Spleen (tissue), 13 donors: ENCODE data around the gene FAT1. TPM values are rescaled to one million over a fixed set of nuclear protein-coding genes. Genes with fewer than 3 reads are reported as not detected.

ENCODE experiments used
- DNase-seq: peaks from one replicate; pipeline ENCODE4 v3.0.0-alpha.2; 2020
- H3K27ac ChIP-seq, 8 donors: fragments of 200-600 bp; sonication (generic) in 7 of 8; 1 replicate in 4 of 8; 2 replicates in 4 of 8; pipeline versions ENCODE4 v1.5.0 to v1.8.0; 2016 to 2021; ENCODE audit warnings: inconsistent platforms in 4 of 8, mild to moderate bottlenecking in 4 of 8, moderate library complexity in 1 of 8
- H3K27me3 ChIP-seq, 7 donors: fragments of 200-600 bp; sonication (generic) in 6 of 7; replicated peaks in 1 of 7; 1 replicate in 4 of 7; 2 replicates in 3 of 7; pipeline versions ENCODE4 v1.5.0 to v1.8.0; 2016 to 2021; ENCODE audit warnings: inconsistent platforms in 3 of 7, mild to moderate bottlenecking in 1 of 7
- H3K36me3 ChIP-seq, 6 donors: fragments of 200-600 bp; sonication (generic) in 5 of 6; 1 replicate in 4 of 6; 2 replicates in 2 of 6; pipeline versions ENCODE4 v1.5.0 to v1.8.0; 2016 to 2021; ENCODE audit warnings: inconsistent platforms in 2 of 6
- H3K4me1 ChIP-seq, 6 donors: fragments of 200-600 bp; sonication (generic) in 5 of 6; 1 replicate in 3 of 6; 2 replicates in 3 of 6; pipeline versions ENCODE4 v1.5.0 to v1.8.0; 2016 to 2021; ENCODE audit warnings: inconsistent platforms in 3 of 6
- H3K4me3 ChIP-seq, 8 donors: fragments of 200-600 bp; sonication (generic) in 7 of 8; 1 replicate in 4 of 8; 2 replicates in 4 of 8; pipeline versions ENCODE4 v1.5.0 to v1.8.0; 2016 to 2021; ENCODE audit warnings: inconsistent platforms in 4 of 8, mild to moderate bottlenecking in 4 of 8, moderate library complexity in 2 of 8
- H3K9me3 ChIP-seq, 8 donors: fragments of 200-600 bp; sonication (generic) in 7 of 8; 1 replicate in 4 of 8; 2 replicates in 4 of 8; pipeline versions ENCODE4 v1.5.0 to v1.8.0; 2016 to 2021; ENCODE audit warnings: inconsistent platforms in 4 of 8
- CTCF ChIP-seq, 11 experiments: fragments of 200-600 bp in 7 of 11; fragments of 450-650 bp in 4 of 11; sonication (generic) in 4 of 11; IDR thresholded peaks in 8 of 11; conservative IDR thresholded peaks in 3 of 11; 1 replicate in 7 of 11; 2 replicates in 4 of 11; pipeline versions ENCODE4 v1.4.0 to v1.8.0; 2016 to 2021; ENCODE audit warnings: antibody characterized with exemption in 11 of 11, inconsistent platforms in 4 of 11, mild to moderate bottlenecking in 1 of 11
- POLR2A ChIP-seq, 3 donors: fragments of 450-650 bp; IDR thresholded peaks; one replicate each; pipeline ENCODE4 v1.5.1; 2017; ENCODE audit warnings: antibody characterized with exemption in 3 of 3, mild to moderate bottlenecking in 1 of 3
- POLR2AphosphoS5 ChIP-seq, 3 donors: sonication (generic); formaldehyde crosslinking; IDR thresholded peaks; one replicate each; pipeline ENCODE4 v1.5.1; 2017; ENCODE audit warnings: antibody characterized with exemption in 3 of 3
- WGBS, 5 donors: extraction: QIAGEN DNeasy Blood & Tissue Kit in 3 of 5; methylation state at CpG; one replicate each; pipeline versions ENCODE4 v1.1.5 to v1.1.7; 2013 to 2018; 5-methylcytosine and 5-hydroxymethylcytosine counted together
- intact Hi-C: fragments of 100-400 bp; cut with DNase I; formaldehyde crosslinking; loops from one replicate; pipeline ENCODE4 v1.15.0; 2023; ENCODE audit warnings: low total_unique reads
- long read RNA-seq, 2 donors: transcript quantifications; one replicate each; lab custom pipeline, GENCODE V29; 2026
- polyA plus RNA-seq, 3 donors: library from polyadenylated mRNA; stranded (reverse); fragments of 200-250 nt; gene quantifications; one replicate each; pipeline ENCODE4 v1.2.1, GENCODE V29; 2013
- total RNA-seq, 7 donors: library from RNA; depleted of rRNA in 3 of 7; stranded (reverse); fragments of >200 nt in 3 of 7; fragmentation: NEBNext Ultra II Directional in 4 of 7; extraction: Animal tissue kit (Norgen Biotek cat#: 25700) in 4 of 7; gene quantifications; one replicate each; pipeline versions ENCODE4 v1.1.0 to v1.2.1, GENCODE V29; 2016 to 2021
- donor health status: healthy with polysubstance abuse.
- donor health status: DM: no; HTN: no; CAD: no; lungs with moderate emphysema.
- donor health status: DM: no; HTN: no; CAD: no.
- donor health status: Bipolar disorder and iron deficiency.
- donor health status: healthy.
- donor health status: DM: no; HTN: no; CAD: no.
- donor health status: DM: yes; HTN: yes; CAD: no.

Gene FAT1, protein sequence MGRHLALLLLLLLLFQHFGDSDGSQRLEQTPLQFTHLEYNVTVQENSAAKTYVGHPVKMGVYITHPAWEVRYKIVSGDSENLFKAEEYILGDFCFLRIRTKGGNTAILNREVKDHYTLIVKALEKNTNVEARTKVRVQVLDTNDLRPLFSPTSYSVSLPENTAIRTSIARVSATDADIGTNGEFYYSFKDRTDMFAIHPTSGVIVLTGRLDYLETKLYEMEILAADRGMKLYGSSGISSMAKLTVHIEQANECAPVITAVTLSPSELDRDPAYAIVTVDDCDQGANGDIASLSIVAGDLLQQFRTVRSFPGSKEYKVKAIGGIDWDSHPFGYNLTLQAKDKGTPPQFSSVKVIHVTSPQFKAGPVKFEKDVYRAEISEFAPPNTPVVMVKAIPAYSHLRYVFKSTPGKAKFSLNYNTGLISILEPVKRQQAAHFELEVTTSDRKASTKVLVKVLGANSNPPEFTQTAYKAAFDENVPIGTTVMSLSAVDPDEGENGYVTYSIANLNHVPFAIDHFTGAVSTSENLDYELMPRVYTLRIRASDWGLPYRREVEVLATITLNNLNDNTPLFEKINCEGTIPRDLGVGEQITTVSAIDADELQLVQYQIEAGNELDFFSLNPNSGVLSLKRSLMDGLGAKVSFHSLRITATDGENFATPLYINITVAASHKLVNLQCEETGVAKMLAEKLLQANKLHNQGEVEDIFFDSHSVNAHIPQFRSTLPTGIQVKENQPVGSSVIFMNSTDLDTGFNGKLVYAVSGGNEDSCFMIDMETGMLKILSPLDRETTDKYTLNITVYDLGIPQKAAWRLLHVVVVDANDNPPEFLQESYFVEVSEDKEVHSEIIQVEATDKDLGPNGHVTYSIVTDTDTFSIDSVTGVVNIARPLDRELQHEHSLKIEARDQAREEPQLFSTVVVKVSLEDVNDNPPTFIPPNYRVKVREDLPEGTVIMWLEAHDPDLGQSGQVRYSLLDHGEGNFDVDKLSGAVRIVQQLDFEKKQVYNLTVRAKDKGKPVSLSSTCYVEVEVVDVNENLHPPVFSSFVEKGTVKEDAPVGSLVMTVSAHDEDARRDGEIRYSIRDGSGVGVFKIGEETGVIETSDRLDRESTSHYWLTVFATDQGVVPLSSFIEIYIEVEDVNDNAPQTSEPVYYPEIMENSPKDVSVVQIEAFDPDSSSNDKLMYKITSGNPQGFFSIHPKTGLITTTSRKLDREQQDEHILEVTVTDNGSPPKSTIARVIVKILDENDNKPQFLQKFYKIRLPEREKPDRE (N-terminal part only)
- 10 to 100 TPM in 1 of 7 donors, 1 to 10 TPM in 6; 4.2 to 20.0 (median 6.8) TPM for total RNA-seq
- 1 to 10 TPM in 2 of 3 donors, under 1 TPM in 1; 0.87 to 1.9 (median 1.7) TPM for polyA plus RNA-seq
- long read RNA-seq, donor 1, partial matches to known transcripts = 0 of 4 reads
- long read RNA-seq, donor 1, other reads (novel, unspliced or antisense) = 0 of 4 reads
- long read RNA-seq, donor 2, partial matches to known transcripts = 0 of 1 reads
- long read RNA-seq, donor 2, other reads (novel, unspliced or antisense) = 0 of 1 reads

DNA sequence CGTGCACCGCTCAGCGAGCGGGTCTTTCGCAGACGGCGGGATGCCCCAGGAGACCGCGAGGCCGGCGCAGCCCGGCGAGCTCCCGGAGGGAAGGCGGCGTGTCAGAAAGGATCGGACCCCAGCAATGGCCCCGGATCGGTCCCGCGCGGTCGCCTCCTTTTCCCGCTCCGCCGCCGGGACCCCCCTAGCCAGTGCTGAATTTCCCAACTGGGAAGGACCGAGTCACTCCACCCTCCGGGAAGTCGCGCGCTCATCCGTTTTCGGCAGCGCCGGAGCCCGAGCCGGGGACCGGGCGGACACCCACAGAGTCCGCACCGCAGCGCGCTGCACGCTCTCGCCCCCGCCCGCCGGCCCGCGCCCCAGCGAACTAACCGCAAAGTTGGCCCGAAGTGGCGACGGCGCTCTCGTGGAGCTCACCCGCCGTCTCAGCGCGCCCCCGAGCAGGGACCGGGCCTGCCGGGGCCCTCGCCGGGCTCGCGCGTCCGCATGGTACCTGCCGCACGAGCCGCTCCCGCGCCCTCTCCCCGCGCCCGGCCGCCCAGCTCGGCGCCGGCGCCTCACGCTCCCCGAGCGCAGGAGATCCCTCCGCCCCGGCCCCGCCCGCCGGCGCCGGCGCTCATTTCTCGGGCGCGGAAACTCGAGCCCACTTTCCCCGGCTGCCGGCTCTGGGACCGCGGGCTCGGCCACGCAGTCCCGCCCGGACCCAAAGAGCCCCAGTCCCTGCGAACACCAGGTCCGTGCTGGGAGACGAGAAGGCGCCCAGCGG is at the start of gene FAT1:
Gene FAT1, minus strand, starts transcription at position 565 of the 766 bp plus-strand sequence. CDS start 14,029 bp downstream, outside the sequence.
- H3K27me3 ChIP-seq = peaks cover 2 to 92% (median 65%) of the 10 kb centered on the region in 7 donors
- intact Hi-C loops = no loop called here

GRCh38 chr4:186772936-186773487 is 49.4 kb upstream of the FAT1 start:
- DNase-seq = no peak
- TF ChIP-seq POLR2A (IDR thresholded peaks at IDR 0.05) (no peak), POLR2AphosphoS5 (IDR thresholded peaks at IDR 0.05) (no peak), CTCF (IDR thresholded peaks at IDR 0.05 in 8 of 11, conservative IDR thresholded peaks at IDR 0.05 in 3 of 11) (no peak)
- H3K4me3 ChIP-seq = no peak overlapping the region
- WGBS, 5 donors = 65 to 84% (median 78%) methylated on average over 12 of the region's 12 CpGs
- H3K27me3 ChIP-seq = no peaks in the 10 kb centered on the region
- H3K27ac ChIP-seq = no peak overlapping the region
- peaks cover 0 to 11% (median 1%) of the 10 kb centered on the region in 8 donors for H3K9me3 ChIP-seq
- intact Hi-C loops = no loop called here
- no peaks in the 10 kb centered on the region for H3K4me1 ChIP-seq
- H3K36me3 ChIP-seq = no peaks in the 10 kb centered on the region

More for the DNA sequence above, at the start of gene FAT1:
- Histone ChIP-seq H3K4me1 (peaks cover 0 to 49% (median 38%) of the 10 kb centered on the region in 6 donors), H3K4me3 (peak within 1 kb of the TSS; percentile 41 to 74 (median 55)), H3K9me3 (peaks cover 0 to 38% (median 25%) of the 10 kb centered on the region in 8 donors), H3K27ac (peak within 1 kb of the TSS in 6 of 8 donors; percentile 51 to 67 (median 58)), H3K36me3 (no peaks in the 10 kb centered on the region)
- 3 to 8% (median 4%) methylated on average over 19 to 112 of the region's 112 CpGs for WGBS, 5 donors
- no peak for DNase-seq
- TF ChIP-seq POLR2A (IDR thresholded peaks at IDR 0.05) (no peak), POLR2AphosphoS5 (IDR thresholded peaks at IDR 0.05) (peak in 1 of 3 donors; percentile 53)

GRCh38 chr4:186771624-186772023 is 48.0 kb upstream of the FAT1 start:
- peaks cover 0 to 13% (median 3%) of the 10 kb centered on the region in 8 donors for H3K9me3 ChIP-seq
- no peaks in the 10 kb centered on the region for H3K27me3 ChIP-seq
- DNase-seq = no peak
- no peak overlapping the region for H3K4me3 ChIP-seq
- no peaks in the 10 kb centered on the region for H3K36me3 ChIP-seq
- no peak overlapping the region for H3K27ac ChIP-seq
- no peaks in the 10 kb centered on the region for H3K4me1 ChIP-seq
- 35 to 49% (median 46%) methylated on average over 2 of the region's 2 CpGs for WGBS, 5 donors
- TF ChIP-seq POLR2AphosphoS5 (IDR thresholded peaks at IDR 0.05) (no peak), POLR2A (IDR thresholded peaks at IDR 0.05) (no peak), CTCF (IDR thresholded peaks at IDR 0.05 in 8 of 11, conservative IDR thresholded peaks at IDR 0.05 in 3 of 11) (no peak)
- intact Hi-C loops = no loop called here
